IMR-90 (cell line): ENCODE data around the gene DPP10. TPM values are rescaled to one million over a fixed set of nuclear protein-coding genes. Genes with fewer than 3 reads are reported as not detected.

Experiments used
- ATAC-seq: fragments of 200-7000 bp; cut with Tn5 transposase; 2 replicates; pipeline ENCODE4 v1.9.1; 2020; ENCODE audit warnings: low read depth, mild to moderate bottlenecking, moderate library complexity
- BruUV-seq: library from RNA; stranded (reverse); fragments of 400-500 nt; replicated peaks from 2 replicates; lab custom pipeline; 2021; lab: Mats Ljungman, UMichigan
- CTCF ChIA-PET: fragments of 300-600 bp; formaldehyde crosslinking; extraction: SDS; loops from one replicate; lab custom pipeline; 2021; ENCODE audit warnings: antibody characterized with exemption; lab: Yijun Ruan, JAX
- POLR2A ChIA-PET: fragments of 300-600 bp; sonication (Branson Sonifier 250); formaldehyde crosslinking; loops from one replicate; lab custom pipeline; 2022; ENCODE audit warnings: antibody characterized with exemption; ENCODE audit not compliant: unreplicated experiment; lab: Charles Lee
- DNase-seq: peaks from one replicate; pipeline ENCODE4 v3.0.0; 2013
- H2AFZ ChIP-seq: replicated peaks from 2 replicates; pipeline ENCODE3; 2013; ENCODE audit warnings: low read length, mild to moderate bottlenecking; ENCODE audit not compliant: poor library complexity
- H2AK5ac ChIP-seq: 2 replicates; pipeline ENCODE4 v1.6.1; 2013; ENCODE audit warnings: low read depth, low read length, inconsistent platforms
- H2AK9ac ChIP-seq: replicated peaks from 2 replicates; pipeline ENCODE3; 2013; ENCODE audit warnings: mild to moderate bottlenecking, low read depth, low read length, moderate library complexity; ENCODE audit not compliant: poor library complexity
- H2BK120ac ChIP-seq: 2 replicates; pipeline ENCODE4 v1.6.1; 2013; ENCODE audit warnings: low read depth, low read length, inconsistent platforms
- H2BK15ac ChIP-seq: 3 replicates; pipeline ENCODE4 v1.6.1; 2013; ENCODE audit warnings: low read depth, low read length, inconsistent platforms
- H2BK20ac ChIP-seq: 2 replicates; pipeline ENCODE4 v1.6.1; 2013; ENCODE audit warnings: low read depth, mild to moderate bottlenecking, inconsistent platforms, low read length, moderate library complexity
- H2BK5ac ChIP-seq: 2 replicates; pipeline ENCODE4 v1.6.1; 2013; ENCODE audit warnings: mild to moderate bottlenecking, low read depth, low read length, inconsistent platforms; ENCODE audit not compliant: poor library complexity, severe bottlenecking
- H3K14ac ChIP-seq: replicated peaks from 2 replicates; pipeline ENCODE4 v1.6.1; 2013; ENCODE audit warnings: low read depth, low read length, inconsistent platforms
- H3K18ac ChIP-seq: 2 replicates; pipeline ENCODE4 v1.6.1; 2013; ENCODE audit warnings: low read depth, low read length, control low read depth
- H3K23ac ChIP-seq: 2 replicates; pipeline ENCODE4 v1.6.1; 2013; ENCODE audit warnings: low read depth, low read length, inconsistent platforms
- H3K27ac ChIP-seq: 2 replicates; pipeline ENCODE4 v1.5.1; 2013; ENCODE audit warnings: mild to moderate bottlenecking, control low read depth, low read length; ENCODE audit not compliant: insufficient read depth
- H3K27me3 ChIP-seq: 2 replicates; pipeline ENCODE4 v1.6.1; 2013; ENCODE audit warnings: low read length; ENCODE audit not compliant: control insufficient read depth, insufficient read depth
- H3K36me3 ChIP-seq: 2 replicates; pipeline ENCODE4 v1.6.1; 2013; ENCODE audit warnings: low read length, mixed read lengths; ENCODE audit not compliant: control insufficient read depth, insufficient read depth
- H3K4ac ChIP-seq: 2 replicates; pipeline ENCODE4 v1.6.1; 2013; ENCODE audit warnings: low read depth, low read length, inconsistent platforms
- H3K4me1 ChIP-seq: 2 replicates; pipeline ENCODE4 v1.6.1; 2013; ENCODE audit warnings: low read length, mixed read lengths; ENCODE audit not compliant: control insufficient read depth, insufficient read depth
- H3K4me2 ChIP-seq: 2 replicates; pipeline ENCODE4 v1.6.1; 2013; ENCODE audit warnings: low read depth, mild to moderate bottlenecking, control low read depth, low read length, moderate library complexity
- H3K4me3 ChIP-seq: 2 replicates; pipeline ENCODE4 v1.5.1; 2013; ENCODE audit warnings: low read depth, mild to moderate bottlenecking, control low read depth, low read length, moderate library complexity; ENCODE audit not compliant: insufficient read depth
- H3K56ac ChIP-seq: 2 replicates; pipeline ENCODE4 v1.6.1; 2013; ENCODE audit warnings: low read length, inconsistent platforms; ENCODE audit not compliant: insufficient read depth; ENCODE audit errors: extremely low read depth
- H3K79me1 ChIP-seq, 2 experiments: 2 replicates each; pipeline ENCODE4 v1.6.1; 2013; ENCODE audit warnings: low read length in 2 of 2, inconsistent platforms in 1 of 2, low read depth in 1 of 2
- H3K9ac ChIP-seq: 2 replicates; pipeline ENCODE4 v1.6.1; 2013; ENCODE audit warnings: low read depth, low read length, control low read depth
- H3K9me1 ChIP-seq: 2 replicates; pipeline ENCODE4 v1.6.1; 2013; ENCODE audit warnings: low read length, inconsistent platforms; ENCODE audit not compliant: insufficient read depth
- H3K9me3 ChIP-seq: 2 replicates; pipeline ENCODE4 v1.6.1; 2013; ENCODE audit warnings: low read length; ENCODE audit not compliant: control insufficient read depth, insufficient read depth
- H4K20me1 ChIP-seq: 2 replicates; pipeline ENCODE4 v1.6.1; 2013; ENCODE audit warnings: low read length, inconsistent platforms; ENCODE audit not compliant: insufficient read depth
- H4K5ac ChIP-seq: 2 replicates; pipeline ENCODE4 v1.6.1; 2013; ENCODE audit warnings: mild to moderate bottlenecking, low read depth, low read length, control low read depth
- H4K8ac ChIP-seq, 2 experiments: 2 replicates each; pipeline ENCODE4 v1.6.1; 2013; ENCODE audit warnings: low read depth in 2 of 2, low read length in 2 of 2, control low read depth in 1 of 2, inconsistent platforms in 1 of 2
- H4K91ac ChIP-seq: 2 replicates; pipeline ENCODE4 v1.6.1; 2013; ENCODE audit warnings: low read depth, low read length, inconsistent platforms; ENCODE audit not compliant: insufficient read depth
- CEBPB ChIP-seq: IDR thresholded peaks from 2 replicates; pipeline ENCODE4 v1.6.1; 2012; ENCODE audit warnings: low read depth, low read length, improper control_type of control experiment
- CHD1 ChIP-seq: IDR thresholded peaks from 2 replicates; pipeline ENCODE4 v1.6.1; 2012; ENCODE audit warnings: low read depth, low read length, improper control_type of control experiment
- MXI1 ChIP-seq: IDR thresholded peaks from 2 replicates; pipeline ENCODE4 v1.6.1; 2012; ENCODE audit warnings: low read depth, mild to moderate bottlenecking, low read length, moderate library complexity, borderline replicate concordance
- RFX5 ChIP-seq: IDR thresholded peaks from 2 replicates; pipeline ENCODE4 v1.8.0; 2012; ENCODE audit warnings: low read depth, mild to moderate bottlenecking, low read length, moderate library complexity
- USF2 ChIP-seq: fragments of 150-350 bp; IDR thresholded peaks from 2 replicates; pipeline ENCODE4 v1.6.1; 2017; ENCODE audit warnings: mild to moderate bottlenecking, antibody characterized with exemption, low read length, low read depth
- WGBS, 2 experiments: methylation state at CpG; one replicate each; pipeline versions ENCODE4 v1.1.5 to v1.1.7; 2013; ENCODE audit warnings: missing lambda C conversion rate in 2 of 2; ENCODE audit not compliant: insufficient read length in 1 of 2; ENCODE audit errors: extremely low coverage in 2 of 2; 5-methylcytosine and 5-hydroxymethylcytosine counted together
- dilution Hi-C: fragments of 300-500 bp; cut with HindIII; formaldehyde crosslinking; loops from one replicate; pipeline ENCODE4 v1.14.3; 2018; ENCODE audit warnings: low sequenced_read_pairs; ENCODE audit not compliant: unreplicated experiment
- in situ Hi-C: fragments of 300-500 bp; cut with MboI; formaldehyde crosslinking; loops from 3 replicates; pipeline ENCODE4 v1.14.3; 2019; ENCODE audit warnings: low sequenced_read_pairs, inconsistent platforms, mixed read lengths
- intact Hi-C: fragments of 100-400 bp; cut with micrococcal nuclease; formaldehyde crosslinking; loops from 2 replicates; pipeline ENCODE4 v1.10.0; 2022
- polyA plus RNA-seq, 3 experiments: library from polyadenylated mRNA; depleted of rRNA; stranded (reverse); fragments of >200 nt; gene quantifications; 2 replicates each; pipeline ENCODE4 v1.2.3, GENCODE V29; 2012; ENCODE audit warnings: low replicate concordance in 1 of 3
- total RNA-seq: library from RNA; depleted of rRNA; stranded (reverse); fragments of >200 nt; gene quantifications from 2 replicates; pipeline ENCODE4 v1.2.3, GENCODE V29; 2012

DPP10 gene
- total and polyA plus RNA-seq, 2 of the 4 experiments (the other 2 are of a cell fraction) = not detected

GRCh38 chr2:115491186-115491793 is 1048.8 kb downstream of the DPP10 start:
- TF ChIP-seq RFX5 (no peak), USF2 (no peak), MXI1 (no peak), CEBPB (no peak), CHD1 (no peak)
- 33% methylated on average over 2 of the region's 4 CpGs; no CpG with 5 or more reads in 1 of the 2 experiments for WGBS, 2 experiments
- no peak for DNase-seq

More at GRCh38 chr2:115491186-115491793, 1048.8 kb downstream of the DPP10 start:
- Histone ChIP-seq H4K8ac (no peak overlapping the region), H2BK120ac (no peak overlapping the region), H3K23ac (no peak overlapping the region), H2BK5ac (no peak overlapping the region), H4K91ac (no peak overlapping the region), H3K9me1 (no peaks in the 10 kb centered on the region), H3K9ac (no peak overlapping the region), H3K9me3 (no peaks in the 10 kb centered on the region; the same call in 1 of the 2 replicates), H2AFZ (no peak overlapping the region), H2AK9ac (no peak overlapping the region), H3K18ac (no peak overlapping the region), H3K4me3 (no peak overlapping the region), H3K27me3 (no peaks in the 10 kb centered on the region), H3K4me2 (no peak overlapping the region), H4K5ac (no peak overlapping the region), H4K20me1 (no peaks in the 10 kb centered on the region), H2BK20ac (no peak overlapping the region), H3K56ac (no peak overlapping the region), H3K79me1 (no peaks in the 10 kb centered on the region), H3K27ac (no peak overlapping the region), H3K14ac (no peak overlapping the region), H2AK5ac (no peak overlapping the region), H2BK15ac (no peak overlapping the region), H3K4me1 (no peaks in the 10 kb centered on the region), H3K4ac (no peak overlapping the region), H3K36me3 (no peaks in the 10 kb centered on the region)
- POLR2A ChIA-PET = no interaction called here
- no peak for ATAC-seq
- in situ Hi-C loops (no loop called here), intact Hi-C loops (no loop called here), dilution Hi-C loops (no loop called here)
- CTCF ChIA-PET = no interaction called here
- BruUV-seq = no TSS peak
